Mononuclear cell (primary cell): ENCODE measurements around the gene SLC36A3. TPM values are rescaled to one million over a fixed set of nuclear protein-coding genes. Genes with fewer than 3 reads are reported as not detected.
"Not testable (repeated sequence)": the region's sequence is repeated elsewhere in the genome, so short reads cannot be mapped to it uniquely, and the experiment has no call there.

ENCODE experiments used
- H3K27me3 ChIP-seq: 2 replicates; pipeline ENCODE4 v1.6.0; 2011; ENCODE audit warnings: low read length, control low read depth; ENCODE audit not compliant: insufficient read depth
- H3K4me1 ChIP-seq: 2 replicates; pipeline ENCODE4 v1.5.1; 2011; ENCODE audit warnings: mild to moderate bottlenecking, low read length, control low read depth; ENCODE audit not compliant: insufficient read depth
- H3K4me3 ChIP-seq: 2 replicates; pipeline ENCODE4 v1.5.1; 2011; ENCODE audit warnings: mild to moderate bottlenecking, low read length, moderate library complexity
- H3K9me3 ChIP-seq: 2 replicates; pipeline ENCODE4 v1.5.1; 2011; ENCODE audit warnings: low read depth, mild to moderate bottlenecking, control low read depth, low read length
- total RNA-seq: library from RNA; depleted of rRNA; stranded (reverse); fragments of >200 nt; gene quantifications from one replicate; pipeline ENCODE4 v1.2.3, GENCODE V29; 2012

Gene SLC36A3
- total RNA-seq, 1 donor, result not detected

DNA sequence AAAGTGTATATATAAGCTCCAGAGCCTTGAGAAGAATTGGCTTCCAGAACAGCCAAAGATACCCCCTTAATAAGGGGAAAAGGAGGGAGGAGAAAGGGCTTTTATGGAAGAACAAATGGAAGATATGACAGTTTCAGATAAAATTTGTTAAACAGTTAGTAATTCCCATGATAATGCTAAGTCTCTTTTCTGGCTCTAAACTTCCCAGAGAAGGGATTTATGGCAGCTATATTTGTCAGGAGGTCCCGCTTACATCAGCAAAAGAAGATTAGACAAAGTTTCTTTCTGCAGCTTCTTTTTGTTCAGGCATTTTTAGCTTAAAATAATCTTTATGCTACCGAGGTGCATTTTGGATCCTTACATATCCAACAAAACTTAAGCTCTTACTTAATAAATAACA, 14.3 kb upstream of the SLC36A3 start:
- no peaks in the 10 kb centered on the region for H3K9me3 ChIP-seq
- no peaks in the 10 kb centered on the region for H3K27me3 ChIP-seq
- H3K4me3 ChIP-seq, result no peak overlapping the region
- no peaks in the 10 kb centered on the region for H3K4me1 ChIP-seq

DNA sequence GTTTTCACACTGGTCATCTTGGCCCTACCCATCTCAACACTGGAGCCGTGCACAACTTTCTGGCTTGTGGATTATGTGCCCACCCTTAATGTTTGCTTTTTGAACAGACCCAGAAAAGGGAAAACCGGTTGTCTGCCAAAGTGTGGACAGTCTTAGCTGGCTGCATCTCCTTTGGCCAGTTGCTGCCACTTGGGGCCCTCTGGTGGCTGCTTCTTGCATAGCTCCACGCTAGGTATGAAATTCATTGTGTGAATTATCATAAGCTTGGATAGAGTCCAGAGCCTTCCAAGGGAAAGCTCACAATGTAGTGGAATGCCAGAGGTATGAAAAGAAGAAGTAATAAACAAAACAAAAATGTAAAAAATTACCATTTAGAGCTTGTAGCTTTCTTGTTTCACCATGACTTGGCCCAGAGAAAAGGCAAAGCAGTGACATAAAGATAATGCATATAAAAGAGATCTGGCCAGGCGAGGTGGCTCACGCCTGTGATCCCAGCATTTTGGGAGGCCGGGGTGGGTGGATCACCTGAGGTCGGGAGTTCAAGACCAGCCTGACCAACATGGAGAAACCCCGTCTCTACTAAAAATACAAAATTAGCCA, 12.5 kb upstream of the SLC36A3 start:
- Histone ChIP-seq H3K4me3 (no peak overlapping the region), H3K9me3 (no peaks in the 10 kb centered on the region), H3K27me3 (no peaks in the 10 kb centered on the region)

DNA sequence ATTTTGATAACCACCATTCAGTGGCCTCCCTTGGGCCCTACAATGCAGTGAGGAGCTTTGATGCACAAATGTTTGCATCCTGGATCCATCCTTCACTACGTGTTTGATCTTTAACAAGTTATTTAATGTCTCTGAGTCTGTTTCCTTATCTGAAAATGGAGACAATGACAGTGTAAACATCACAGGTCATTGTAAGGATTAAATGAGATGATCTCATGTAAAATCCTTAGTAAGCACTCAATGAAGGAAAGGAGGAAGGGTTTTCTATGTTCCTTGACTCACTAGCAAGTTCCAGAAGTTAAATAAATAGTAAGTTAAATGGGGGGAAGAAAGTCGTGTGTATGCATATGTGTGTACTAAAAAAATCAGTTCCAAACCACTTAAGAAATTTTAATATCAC, 9.8 kb upstream of the SLC36A3 start:
- no peaks in the 10 kb centered on the region for H3K9me3 ChIP-seq
- H3K4me1 ChIP-seq, result no peaks in the 10 kb centered on the region

More for the DNA sequence above, 12.5 kb upstream of the SLC36A3 start:
- no peaks in the 10 kb centered on the region for H3K4me1 ChIP-seq

DNA sequence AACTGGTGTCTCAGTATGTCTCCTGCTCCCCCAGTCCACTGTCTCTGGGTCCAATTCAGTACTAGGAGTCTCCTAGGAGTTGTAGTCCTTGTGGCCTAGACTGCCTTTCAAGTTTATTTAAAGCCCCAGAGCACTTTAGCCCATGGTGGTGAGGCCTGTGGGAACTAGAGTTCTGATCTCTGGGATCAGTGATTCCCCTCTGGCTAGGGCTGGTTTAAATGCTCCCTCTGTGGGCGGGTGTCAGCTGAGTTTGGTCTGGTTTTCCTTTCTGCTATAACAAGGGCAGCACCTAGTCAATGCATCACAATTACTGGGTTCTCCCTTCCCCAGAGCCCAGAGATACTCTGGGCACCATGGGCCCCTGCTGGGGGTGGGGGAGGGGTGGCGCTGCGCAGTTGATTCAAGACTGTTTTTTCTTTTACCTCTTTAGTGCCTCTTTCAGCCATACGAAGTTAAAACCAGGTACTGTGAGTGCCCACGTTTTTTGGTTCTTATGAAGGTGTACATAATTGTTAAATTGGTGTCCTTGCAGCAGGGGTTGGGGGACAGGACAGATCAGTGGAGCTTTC, 9.3 kb upstream of the SLC36A3 start:
- Histone ChIP-seq H3K27me3 (no peaks in the 10 kb centered on the region), H3K9me3 (no peaks in the 10 kb centered on the region), H3K4me3 (no peak overlapping the region), H3K4me1 (no peaks in the 10 kb centered on the region)

More for the DNA sequence above, 9.8 kb upstream of the SLC36A3 start:
- Histone ChIP-seq H3K4me3 (no peak overlapping the region), H3K27me3 (no peaks in the 10 kb centered on the region)

DNA sequence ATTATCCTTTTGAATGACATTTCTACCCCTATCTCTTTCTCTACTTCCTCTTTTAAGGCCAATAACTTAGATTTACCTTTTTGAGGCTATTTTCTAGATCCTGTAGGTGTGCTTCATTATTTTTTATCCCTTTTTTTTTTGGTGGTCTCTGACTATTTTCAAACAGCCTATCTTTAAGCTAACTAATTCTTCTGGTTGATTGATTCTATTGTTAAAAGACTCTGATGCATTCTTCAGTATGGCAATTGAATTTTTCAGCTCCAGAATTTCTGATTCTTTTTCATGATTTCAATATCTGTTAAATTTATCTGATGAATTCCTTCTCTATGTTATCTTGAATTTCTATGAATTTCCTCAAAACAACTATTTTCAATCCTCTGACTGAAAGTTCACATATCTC, 7.4 kb upstream of the SLC36A3 start:
- H3K4me3 ChIP-seq, result no peak overlapping the region
- H3K9me3 ChIP-seq, result no peaks in the 10 kb centered on the region
- H3K27me3 ChIP-seq, result no peaks in the 10 kb centered on the region
- no peaks in the 10 kb centered on the region for H3K4me1 ChIP-seq

DNA sequence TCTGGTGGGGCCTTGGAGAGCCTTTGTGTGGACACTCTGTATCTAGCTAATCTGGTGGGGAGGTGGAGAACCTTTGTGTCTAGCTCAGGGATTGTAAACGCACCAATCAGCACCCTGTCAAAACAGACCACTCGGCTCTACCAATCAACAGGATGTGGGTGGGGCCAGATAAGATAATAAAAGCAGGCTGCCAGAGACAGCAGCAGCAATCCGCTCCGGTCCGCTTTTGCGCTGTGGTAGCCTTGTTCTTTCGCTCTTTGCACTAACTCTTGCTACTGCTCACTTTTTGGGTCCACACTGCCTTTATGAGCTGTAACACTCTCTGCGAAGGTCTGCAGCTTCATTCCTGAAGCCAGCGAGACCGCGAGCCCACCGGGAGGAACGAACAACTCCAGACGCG, 6.3 kb upstream of the SLC36A3 start:
- not testable (repeated sequence) for H3K27me3 ChIP-seq, H3K9me3 ChIP-seq, H3K4me1 ChIP-seq, H3K4me3 ChIP-seq

DNA sequence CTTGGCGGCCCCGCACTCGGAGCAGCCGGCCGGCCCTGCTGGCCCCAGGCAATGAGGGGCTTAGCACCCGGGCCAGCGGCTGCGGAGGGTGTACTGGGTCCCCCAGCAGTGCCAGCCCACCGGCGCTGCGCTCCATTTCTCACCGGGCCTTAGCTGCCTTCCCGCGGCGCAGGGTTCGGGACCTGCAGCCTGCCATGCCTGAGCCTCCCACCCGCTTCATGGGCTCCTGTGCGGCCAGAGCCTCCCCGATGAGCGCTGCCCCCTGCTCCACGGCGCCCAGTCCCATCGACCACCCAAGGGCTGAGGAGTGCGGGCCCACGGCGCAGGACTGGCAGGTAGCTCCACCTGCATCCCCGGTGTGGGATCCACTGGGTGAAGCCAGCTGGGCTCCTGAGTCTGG, 5.7 kb upstream of the SLC36A3 start:
- not testable (repeated sequence) for H3K27me3 ChIP-seq, H3K9me3 ChIP-seq, H3K4me1 ChIP-seq, H3K4me3 ChIP-seq

DNA sequence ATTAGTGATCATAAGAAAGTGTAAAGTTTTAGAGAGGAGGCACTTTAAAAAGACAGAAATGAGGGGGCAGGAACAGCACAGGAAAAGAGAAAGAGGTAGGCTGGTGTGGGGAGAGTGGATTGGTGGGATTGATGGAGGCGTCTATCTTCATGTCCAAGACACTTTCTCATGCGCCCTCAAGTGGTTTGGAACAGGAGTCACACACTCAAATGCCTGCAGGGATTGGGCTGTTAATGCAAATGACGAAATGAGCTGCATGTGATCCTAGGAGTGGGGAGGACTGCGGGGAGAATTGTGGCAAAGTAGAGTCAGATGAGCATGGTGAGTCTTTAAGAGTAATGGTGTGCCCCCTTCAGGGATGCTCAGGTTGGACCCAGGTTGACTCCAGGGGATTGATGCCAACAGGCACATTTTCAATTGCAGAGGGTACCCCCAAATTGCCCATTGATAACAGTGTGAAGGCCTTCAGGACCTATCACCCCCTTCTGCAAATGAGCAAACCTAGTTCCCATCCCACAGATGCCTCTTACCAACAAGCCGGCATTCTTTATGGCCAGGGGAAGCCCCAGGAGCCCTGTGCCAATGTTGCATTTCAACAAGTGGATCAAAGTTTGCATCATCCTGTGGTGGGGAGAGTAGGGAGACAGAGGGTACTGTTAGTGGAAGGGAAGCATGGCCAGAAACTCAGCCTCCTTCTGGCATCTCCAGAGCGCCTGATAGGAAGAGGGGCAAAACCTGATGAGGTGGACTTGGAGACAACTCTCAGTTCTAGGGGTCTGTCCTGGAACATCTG, 5.3 kb downstream of the SLC36A3 start:
- no peaks in the 10 kb centered on the region for H3K27me3 ChIP-seq
- no peak overlapping the region for H3K4me3 ChIP-seq
- peaks cover 7% of the 10 kb centered on the region for H3K4me1 ChIP-seq
- no peaks in the 10 kb centered on the region for H3K9me3 ChIP-seq

DNA sequence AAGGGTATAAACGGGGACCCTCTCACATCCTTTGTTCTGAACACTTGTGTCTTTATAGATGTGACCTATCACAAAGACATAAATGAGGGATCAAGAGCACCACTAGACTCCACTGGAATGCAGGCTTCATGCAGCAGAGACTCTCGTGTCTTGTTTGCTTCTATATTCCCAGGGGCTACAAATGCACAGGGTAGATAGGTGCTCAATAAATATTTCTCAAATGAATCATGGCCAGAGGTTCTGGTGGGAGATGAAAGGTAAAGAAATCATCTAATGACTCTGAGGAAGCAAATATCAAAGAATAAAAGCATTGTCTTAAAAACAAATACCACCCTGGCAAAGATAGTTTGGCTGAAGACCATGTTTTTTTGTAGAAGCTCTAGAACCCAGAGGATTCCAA, 6.6 kb downstream of the SLC36A3 start:
- H3K9me3 ChIP-seq, result no peaks in the 10 kb centered on the region
- H3K27me3 ChIP-seq, result no peaks in the 10 kb centered on the region
- H3K4me3 ChIP-seq, result no peak overlapping the region
- H3K4me1 ChIP-seq, result peaks cover 7% of the 10 kb centered on the region

DNA sequence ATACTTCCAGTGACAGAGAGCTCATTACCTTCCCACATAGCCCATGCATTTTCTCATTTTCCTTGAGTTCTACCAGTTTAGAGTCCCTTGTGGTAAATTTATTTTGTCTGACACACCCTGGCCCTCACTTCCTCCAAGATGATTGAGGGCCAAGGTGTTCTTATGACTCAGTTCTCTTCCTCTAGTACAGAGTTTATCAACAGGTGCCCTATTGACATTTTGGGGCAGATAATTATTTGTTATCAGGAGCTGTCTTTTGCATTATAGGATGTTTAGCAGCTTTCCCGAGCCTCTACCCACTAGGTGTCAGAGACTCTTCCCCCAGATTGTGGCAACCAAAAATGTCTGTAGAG, 7.1 kb downstream of the SLC36A3 start:
- no peaks in the 10 kb centered on the region for H3K27me3 ChIP-seq
- H3K4me1 ChIP-seq, result peaks cover 7% of the 10 kb centered on the region
- no peak overlapping the region for H3K4me3 ChIP-seq
- no peaks in the 10 kb centered on the region for H3K9me3 ChIP-seq

DNA sequence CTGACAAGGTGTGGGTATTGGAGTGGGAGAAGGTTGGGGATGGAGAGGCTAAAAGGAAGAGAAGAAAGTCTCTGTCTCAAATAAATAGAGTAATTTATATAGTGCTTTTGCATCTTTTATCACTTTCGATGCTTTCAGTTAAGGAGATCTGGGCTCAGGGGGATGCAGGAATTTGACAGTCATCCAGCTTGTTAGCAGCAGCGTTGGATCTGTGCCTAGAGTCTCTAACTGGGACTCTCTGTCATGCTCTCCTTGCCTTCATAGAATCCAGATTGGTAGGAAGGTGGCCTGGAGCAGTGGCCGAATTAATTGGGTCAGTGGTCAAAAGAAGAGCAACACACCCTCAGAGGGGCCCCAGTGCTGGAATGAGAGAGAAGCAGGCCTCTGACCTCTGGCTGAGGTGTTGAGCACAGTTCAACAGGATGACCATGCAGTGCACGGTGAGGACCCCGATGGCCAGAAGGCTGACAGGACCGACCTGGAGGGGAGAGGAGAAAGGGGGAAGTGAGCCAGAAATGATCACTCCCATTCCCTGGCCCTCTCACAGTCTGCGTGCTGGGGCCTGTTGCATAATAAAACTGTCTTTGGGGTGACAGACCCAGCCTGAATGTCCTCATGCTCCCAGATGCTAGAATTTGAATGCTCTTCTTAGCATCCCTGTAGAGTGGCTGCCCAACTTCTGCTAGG, 7.6 kb downstream of the SLC36A3 start:
- Histone ChIP-seq H3K9me3 (no peaks in the 10 kb centered on the region), H3K4me3 (no peak overlapping the region), H3K27me3 (no peaks in the 10 kb centered on the region), H3K4me1 (peaks cover 7% of the 10 kb centered on the region)

DNA sequence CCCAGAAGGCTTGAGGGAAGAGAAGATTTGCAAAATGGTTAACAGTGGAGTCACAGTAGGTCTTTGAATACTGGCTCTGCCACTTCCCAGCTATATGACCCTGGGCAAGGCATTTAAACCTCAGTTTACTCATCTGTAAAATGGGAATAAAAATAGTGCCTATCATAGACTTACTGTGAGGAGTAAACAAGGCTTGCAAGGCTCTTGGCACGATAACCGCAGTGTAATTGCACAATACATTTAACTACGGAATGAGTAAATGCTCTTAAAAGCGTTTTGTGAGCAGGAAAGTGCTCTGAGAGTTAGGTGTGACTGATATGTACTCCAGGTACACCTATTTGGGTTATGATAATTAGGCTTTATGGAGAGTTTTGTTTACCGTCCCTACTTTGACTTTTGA, 8.4 kb downstream of the SLC36A3 start:
- H3K9me3 ChIP-seq, result no peaks in the 10 kb centered on the region
- H3K4me3 ChIP-seq, result no peak overlapping the region
- no peaks in the 10 kb centered on the region for H3K27me3 ChIP-seq
- H3K4me1 ChIP-seq, result peaks cover 7% of the 10 kb centered on the region

DNA sequence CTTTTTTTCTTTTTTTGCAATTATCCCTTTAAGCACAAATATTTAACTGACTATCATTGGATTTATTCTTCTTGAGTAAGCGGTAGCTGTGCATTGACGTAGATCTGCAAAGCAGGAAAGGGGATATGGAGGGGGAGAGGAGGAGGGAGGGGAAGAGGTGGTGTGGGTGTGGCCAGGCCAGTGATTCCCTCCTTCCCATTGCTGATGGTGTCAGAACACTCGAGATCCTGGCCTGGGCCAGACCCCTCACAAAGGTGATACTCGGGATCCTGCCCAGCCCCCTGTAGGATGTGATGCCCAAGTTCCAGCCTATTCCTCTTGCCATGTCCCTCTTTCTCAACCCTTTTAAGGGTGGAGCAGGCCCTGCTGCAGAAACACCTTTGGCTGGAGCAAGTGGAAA, 9.9 kb downstream of the SLC36A3 start:
- Histone ChIP-seq H3K27me3 (no peaks in the 10 kb centered on the region), H3K9me3 (no peaks in the 10 kb centered on the region), H3K4me3 (no peak overlapping the region), H3K4me1 (peaks cover 7% of the 10 kb centered on the region)

DNA sequence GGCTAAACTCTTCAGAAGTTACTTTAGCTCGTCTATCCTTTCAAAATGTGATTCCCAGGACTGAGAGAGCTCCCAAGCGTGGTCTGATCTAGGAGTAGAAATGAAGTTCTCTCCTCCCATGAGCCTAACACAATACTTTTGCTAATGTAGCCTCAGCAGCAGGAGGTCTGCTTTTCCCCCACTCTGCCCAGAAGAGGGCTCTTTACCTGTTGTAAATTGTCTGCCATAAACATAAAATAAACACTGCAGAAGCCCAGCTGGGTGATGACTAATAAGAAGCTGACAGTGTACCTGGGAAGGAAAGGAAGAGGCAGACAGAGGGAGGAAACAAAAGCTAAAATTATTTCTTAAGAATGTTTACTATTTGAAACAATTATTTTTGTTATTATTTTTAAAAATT, 15.4 kb downstream of the SLC36A3 start:
- no peaks in the 10 kb centered on the region for H3K9me3 ChIP-seq
- H3K27me3 ChIP-seq, result no peaks in the 10 kb centered on the region
- no peaks in the 10 kb centered on the region for H3K4me1 ChIP-seq
- no peak overlapping the region for H3K4me3 ChIP-seq

DNA sequence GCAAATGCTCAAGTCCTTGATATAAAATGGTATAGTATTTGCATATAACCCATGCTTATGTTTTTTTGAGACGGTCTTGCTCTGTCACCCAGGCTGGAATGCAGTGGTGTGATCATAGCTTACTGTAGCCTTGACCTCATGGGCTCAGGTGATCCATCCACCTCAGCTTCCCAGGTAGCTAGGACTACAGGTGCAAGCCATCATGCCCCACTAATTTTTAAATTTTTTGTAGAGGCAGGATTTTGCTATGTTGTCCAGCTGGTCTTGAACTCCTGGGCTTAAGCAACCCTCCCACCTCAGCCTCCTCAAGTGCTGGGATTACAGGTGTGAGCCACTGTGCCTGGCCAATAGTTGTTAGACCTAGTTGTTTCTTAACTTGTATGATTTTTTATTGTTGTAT, 17.3 kb downstream of the SLC36A3 start:
- Histone ChIP-seq H3K4me1 (no peaks in the 10 kb centered on the region), H3K4me3 (no peak overlapping the region), H3K9me3 (no peaks in the 10 kb centered on the region), H3K27me3 (no peaks in the 10 kb centered on the region)
